GM21737 (cell line): Measurements from ENCODE around the gene DRD1.
"Not testable (repeated sequence)": the region's sequence is repeated elsewhere in the genome, so short reads cannot be mapped to it uniquely, and the experiment has no call there.

Source experiments
- ATAC-seq: cut with Tn5 transposase; IDR thresholded peaks from one replicate; pipeline ENCODE4 v1.9.1; 2021; ENCODE audit warnings: mild to moderate bottlenecking, moderate library complexity; ENCODE audit not compliant: unreplicated experiment

DRD1 gene

GRCh38 chr5:175434800-175435199 is 9.2 kb downstream of the DRD1 start:
- ATAC-seq, result no peak

- ATAC-seq, result no peak
Observed at GRCh38 chr5:175427762-175428161, 16.2 kb downstream of the DRD1 start.

- ATAC-seq, result not testable (repeated sequence)
Observed at GRCh38 chr5:175424594-175424993, 19.4 kb downstream of the DRD1 start.

GRCh38 chr5:175422058-175422457 is 21.9 kb downstream of the DRD1 start:
- ATAC-seq, result no peak

- no peak for ATAC-seq
Observed at GRCh38 chr5:175420383-175420782, 23.6 kb downstream of the DRD1 start.

- no peak for ATAC-seq
Observed at GRCh38 chr5:175418251-175418650, 25.7 kb downstream of the DRD1 start.

- no peak for ATAC-seq
Observed at GRCh38 chr5:175417384-175417783, 26.6 kb downstream of the DRD1 start.

GRCh38 chr5:175415303-175415702 is 28.7 kb downstream of the DRD1 start:
- ATAC-seq, result no peak

GRCh38 chr5:175410926-175411325 is 33.1 kb downstream of the DRD1 start:
- ATAC-seq, result no peak

- no peak for ATAC-seq
Observed at GRCh38 chr5:175406300-175406699, 37.7 kb downstream of the DRD1 start.

- not testable (repeated sequence) for ATAC-seq
Observed at GRCh38 chr5:175397590-175398297, 46.2 kb downstream of the DRD1 start.

GRCh38 chr5:175395430-175395829 is 48.6 kb downstream of the DRD1 start:
- not testable (repeated sequence) for ATAC-seq

- ATAC-seq, result no peak
Observed at GRCh38 chr5:175394601-175395000, 49.4 kb downstream of the DRD1 start.

- ATAC-seq, result no peak
Observed at GRCh38 chr5:175393897-175394296, 50.1 kb downstream of the DRD1 start.

GRCh38 chr5:175392236-175392635 is 51.7 kb downstream of the DRD1 start:
- ATAC-seq, result no peak

- ATAC-seq, result no peak
Observed at GRCh38 chr5:175390352-175391083, 53.5 kb downstream of the DRD1 start.
